Choroid plexus epithelial cell (primary cell): ENCODE measurements around the gene FGF3.

Experiments
- DNase-seq: peaks from one replicate; pipeline ENCODE4 v3.0.0-alpha.2; 2010; ENCODE audit warnings: low read depth
- H3K4me3 ChIP-seq: 2 replicates; pipeline ENCODE4 v1.5.1; 2011; ENCODE audit warnings: low read depth, mild to moderate bottlenecking, control low read depth, low read length, moderate library complexity
- TF ChIP-seq, protein P1 (sequence below): conservative IDR thresholded peaks from 2 replicates; pipeline ENCODE4 v1.5.1; 2011; ENCODE audit warnings: low read depth, mild to moderate bottlenecking, control low read depth, inconsistent platforms, low read length, moderate library complexity

FGF3 gene

DNA sequence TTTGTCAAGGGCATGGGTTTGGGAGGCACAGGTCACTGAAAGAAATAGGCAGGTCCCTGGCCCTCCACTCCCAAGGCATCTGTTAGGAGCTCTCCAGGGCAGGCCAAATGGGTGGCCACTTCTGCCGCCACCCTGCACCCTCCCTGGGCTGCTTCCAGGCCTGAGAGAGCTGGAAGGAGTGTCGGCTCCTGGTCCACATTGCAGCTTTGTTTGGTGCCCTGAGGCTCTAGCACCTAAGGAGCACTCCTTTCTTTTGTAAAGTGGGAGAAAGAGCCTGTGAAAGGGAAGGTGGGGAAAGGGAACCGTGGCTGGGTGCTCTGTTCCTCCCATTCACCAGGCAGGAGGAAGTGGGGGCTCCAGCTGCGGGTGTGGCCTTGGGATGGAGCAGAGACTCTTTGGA lies 31.8 kb downstream of the FGF3 start:
- TF ChIP-seq, protein P1, sequence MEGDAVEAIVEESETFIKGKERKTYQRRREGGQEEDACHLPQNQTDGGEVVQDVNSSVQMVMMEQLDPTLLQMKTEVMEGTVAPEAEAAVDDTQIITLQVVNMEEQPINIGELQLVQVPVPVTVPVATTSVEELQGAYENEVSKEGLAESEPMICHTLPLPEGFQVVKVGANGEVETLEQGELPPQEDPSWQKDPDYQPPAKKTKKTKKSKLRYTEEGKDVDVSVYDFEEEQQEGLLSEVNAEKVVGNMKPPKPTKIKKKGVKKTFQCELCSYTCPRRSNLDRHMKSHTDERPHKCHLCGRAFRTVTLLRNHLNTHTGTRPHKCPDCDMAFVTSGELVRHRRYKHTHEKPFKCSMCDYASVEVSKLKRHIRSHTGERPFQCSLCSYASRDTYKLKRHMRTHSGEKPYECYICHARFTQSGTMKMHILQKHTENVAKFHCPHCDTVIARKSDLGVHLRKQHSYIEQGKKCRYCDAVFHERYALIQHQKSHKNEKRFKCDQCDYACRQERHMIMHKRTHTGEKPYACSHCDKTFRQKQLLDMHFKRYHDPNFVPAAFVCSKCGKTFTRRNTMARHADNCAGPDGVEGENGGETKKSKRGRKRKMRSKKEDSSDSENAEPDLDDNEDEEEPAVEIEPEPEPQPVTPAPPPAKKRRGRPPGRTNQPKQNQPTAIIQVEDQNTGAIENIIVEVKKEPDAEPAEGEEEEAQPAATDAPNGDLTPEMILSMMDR, result no peak
- DNase-seq, result no peak
- no peak overlapping the region for H3K4me3 ChIP-seq

DNA sequence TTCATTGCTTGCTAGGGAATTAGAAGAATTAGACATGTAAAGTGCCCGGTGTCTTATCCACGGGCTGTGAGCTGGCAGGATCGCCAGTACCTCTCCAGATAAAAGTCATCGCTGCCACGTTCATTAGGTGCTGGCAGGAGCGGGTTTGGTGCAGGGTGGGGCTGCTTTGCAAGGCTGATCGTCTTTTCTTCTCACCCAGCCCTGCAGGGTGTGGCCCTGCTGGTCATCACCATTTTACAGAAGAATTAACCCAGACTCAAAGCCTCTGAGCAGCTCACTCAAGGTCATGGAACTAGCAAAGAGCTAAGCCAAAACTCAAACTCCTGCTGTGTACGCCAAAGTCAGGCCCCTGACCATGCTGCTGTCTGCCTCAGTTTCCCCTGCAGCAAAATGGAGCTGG lies 38.0 kb downstream of the FGF3 start:
- TF ChIP-seq, protein P1, result no peak
- no peak for DNase-seq
- no peak overlapping the region for H3K4me3 ChIP-seq

DNA sequence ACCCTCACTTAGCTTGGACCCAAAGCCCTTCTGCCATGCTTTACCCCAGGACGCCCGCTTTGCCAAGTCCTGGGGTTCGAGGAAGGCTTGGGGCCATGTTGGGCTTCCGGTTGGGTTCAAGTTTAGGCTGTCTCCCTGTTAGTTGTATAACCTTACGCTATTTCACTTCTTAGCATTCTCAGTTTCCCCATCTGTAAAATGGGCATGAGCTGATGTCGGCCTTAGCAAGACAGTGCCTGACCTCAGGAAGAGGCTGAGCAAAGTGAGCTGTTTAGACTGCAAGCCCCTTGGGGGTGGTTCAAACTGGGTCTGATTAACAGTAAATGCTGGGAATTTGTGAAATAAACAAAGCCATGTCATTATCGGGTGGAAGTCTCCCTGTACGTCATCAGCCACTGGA lies 40.8 kb downstream of the FGF3 start:
- H3K4me3 ChIP-seq, result no peak overlapping the region
- DNase-seq, result no peak
- TF ChIP-seq, protein P1, result no peak

DNA sequence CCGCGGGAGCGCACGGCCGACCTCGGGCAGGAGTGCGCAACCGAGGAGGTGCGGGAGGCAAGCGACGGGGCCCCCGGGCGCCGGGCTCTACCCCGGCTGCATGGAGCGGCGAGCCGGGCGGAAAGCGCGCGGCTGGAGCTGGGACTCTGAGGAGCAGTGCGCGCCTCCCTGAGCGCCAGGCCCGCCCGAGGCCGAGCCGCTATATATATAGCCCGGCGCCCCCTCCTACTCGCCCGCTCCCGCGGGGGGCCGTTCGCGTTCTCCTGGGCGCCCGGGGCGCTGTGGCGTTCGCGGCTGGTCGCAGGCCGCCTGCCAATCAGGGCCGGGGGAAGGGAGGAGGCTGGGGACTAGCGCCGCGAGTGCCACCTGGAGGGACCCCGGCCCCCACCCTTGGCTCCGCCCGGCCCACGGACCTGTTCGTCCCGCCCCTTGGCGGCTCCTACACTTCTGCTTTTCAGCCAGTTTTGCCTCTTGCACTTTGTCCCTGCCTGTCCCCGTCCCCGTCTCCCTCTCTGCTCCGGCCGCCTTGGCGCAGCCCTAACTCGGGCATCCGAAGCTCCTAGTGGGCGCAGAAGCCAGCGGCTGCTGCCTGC lies 44.0 kb downstream of the FGF3 start, which contains the start of gene FGF4:
Gene FGF4 (minus strand): TSS at position 179 of the 593 bp plus-strand sequence. CDS start 257 bp downstream, outside the sequence.
- no peak within 1 kb of the TSS for H3K4me3 ChIP-seq
- DNase-seq, result no peak

DNA sequence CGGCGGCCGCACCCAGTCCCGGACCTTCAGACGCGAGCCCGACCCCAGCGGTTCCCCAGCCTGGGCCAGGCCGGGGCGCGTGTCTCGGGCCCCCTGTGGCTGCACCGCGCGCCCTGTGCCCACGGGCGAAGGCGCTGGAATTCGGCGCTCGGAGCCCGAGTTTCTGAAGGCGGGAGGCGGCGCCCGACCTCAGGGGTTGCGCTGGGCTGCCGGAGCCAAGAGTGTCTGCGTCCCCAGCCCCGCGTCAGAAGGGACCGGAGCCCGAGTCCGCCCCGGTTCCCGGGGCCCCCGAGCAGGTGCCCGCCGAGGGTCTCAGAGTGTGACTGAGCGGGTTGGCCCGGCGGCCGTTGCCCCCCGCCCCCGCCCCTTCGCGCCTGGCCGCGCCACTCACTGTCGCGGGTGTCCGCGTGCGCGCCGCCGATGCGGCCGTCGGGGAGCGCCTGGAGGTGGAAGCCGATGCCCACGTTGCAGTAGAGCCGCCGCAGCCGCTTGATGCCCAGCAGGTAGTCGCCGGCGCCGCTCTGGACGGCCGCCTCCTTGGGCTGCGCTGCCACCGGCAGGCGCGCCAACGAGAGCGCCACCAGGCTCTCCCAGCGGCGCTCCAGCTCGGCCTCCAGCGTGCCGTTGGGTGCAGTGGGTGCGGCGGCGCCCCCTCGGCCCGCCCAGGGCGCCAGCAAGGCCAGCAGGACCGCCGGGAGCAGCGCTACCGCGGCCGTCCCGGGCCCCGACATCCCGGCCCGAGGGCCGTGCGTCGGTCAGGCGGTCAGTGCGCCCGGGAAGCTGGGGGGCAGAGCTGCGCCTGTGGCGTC lies 44.7 kb downstream of the FGF3 start:
- TF ChIP-seq, protein P1, result no peak
- no peak for DNase-seq
- no peak overlapping the region for H3K4me3 ChIP-seq

More for the DNA sequence above, 44.0 kb downstream of the FGF3 start, which contains the start of gene FGF4:
- TF ChIP-seq, protein P1, result no peak

DNA sequence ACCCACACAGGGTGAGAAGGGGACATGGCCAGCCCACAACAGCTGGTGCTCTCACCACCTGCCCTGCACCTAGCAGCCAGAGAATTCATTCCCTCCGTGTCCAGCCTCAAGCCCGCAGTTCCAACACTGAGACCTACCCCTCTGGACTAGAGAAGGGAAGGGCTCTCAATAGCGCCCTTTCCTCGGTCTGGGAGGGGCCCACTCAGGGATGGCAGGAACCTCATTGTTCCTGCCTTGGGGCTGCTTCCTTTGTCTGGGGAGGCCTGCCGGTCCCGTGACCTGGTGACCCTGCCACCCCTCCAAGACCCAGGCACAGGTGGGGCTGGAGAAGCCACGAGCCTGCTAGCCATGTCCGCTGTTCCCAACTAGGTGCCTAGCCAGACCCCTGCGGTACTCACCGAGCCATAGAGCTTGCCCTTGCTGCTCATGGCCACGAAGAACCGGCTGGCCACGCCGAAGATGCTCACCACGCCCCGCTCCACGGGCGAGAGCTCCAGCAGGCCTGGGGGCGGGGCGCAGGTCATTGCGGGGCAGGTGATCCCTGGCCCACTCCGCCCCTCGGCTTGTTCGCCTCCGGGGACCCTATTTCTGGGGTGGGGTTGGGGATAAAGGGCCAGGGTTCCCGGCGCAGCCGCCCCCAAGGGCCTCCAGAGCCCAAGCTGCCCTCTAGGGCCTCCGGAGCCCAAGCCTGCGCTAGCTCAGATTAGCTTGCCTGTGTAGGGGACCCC lies 45.4 kb downstream of the FGF3 start:
- H3K4me3 ChIP-seq, result no peak overlapping the region
- TF ChIP-seq, protein P1, result no peak
- no peak for DNase-seq
